Measurements from ENCODE around the gene DLGAP3.

- no peak for TF ChIP-seq EZH2 (IDR thresholded peaks at IDR 0.05; ENCODE audit: borderline replicate concordance, low read depth, low read length, poor library complexity, severe bottlenecking)
- TF ChIP-seq, protein P1, sequence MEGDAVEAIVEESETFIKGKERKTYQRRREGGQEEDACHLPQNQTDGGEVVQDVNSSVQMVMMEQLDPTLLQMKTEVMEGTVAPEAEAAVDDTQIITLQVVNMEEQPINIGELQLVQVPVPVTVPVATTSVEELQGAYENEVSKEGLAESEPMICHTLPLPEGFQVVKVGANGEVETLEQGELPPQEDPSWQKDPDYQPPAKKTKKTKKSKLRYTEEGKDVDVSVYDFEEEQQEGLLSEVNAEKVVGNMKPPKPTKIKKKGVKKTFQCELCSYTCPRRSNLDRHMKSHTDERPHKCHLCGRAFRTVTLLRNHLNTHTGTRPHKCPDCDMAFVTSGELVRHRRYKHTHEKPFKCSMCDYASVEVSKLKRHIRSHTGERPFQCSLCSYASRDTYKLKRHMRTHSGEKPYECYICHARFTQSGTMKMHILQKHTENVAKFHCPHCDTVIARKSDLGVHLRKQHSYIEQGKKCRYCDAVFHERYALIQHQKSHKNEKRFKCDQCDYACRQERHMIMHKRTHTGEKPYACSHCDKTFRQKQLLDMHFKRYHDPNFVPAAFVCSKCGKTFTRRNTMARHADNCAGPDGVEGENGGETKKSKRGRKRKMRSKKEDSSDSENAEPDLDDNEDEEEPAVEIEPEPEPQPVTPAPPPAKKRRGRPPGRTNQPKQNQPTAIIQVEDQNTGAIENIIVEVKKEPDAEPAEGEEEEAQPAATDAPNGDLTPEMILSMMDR (conservative IDR thresholded peaks at IDR 0.05; ENCODE audit: low read depth, low read length), result no peak
These were observed 13.3 kb downstream of the DLGAP3 start for GRCh38 chr1:34916104-34916503.
